Measurements from ENCODE around the gene ZDHHC23.

ZDHHC23 gene

GRCh38 chr3:113947372-113948014 is at the start of gene ZDHHC23:
Gene ZDHHC23, plus strand, starts transcription at chr3:113948013. Its CDS starts 790 bp downstream, at chr3:113948803.
- peak; percentile 75 for DNase-seq

- DNase-seq: no peak
These were observed 48.9 kb upstream of the ZDHHC23 start for GRCh38 chr3:113898892-113899291.

- no peak for DNase-seq
These were observed 41.2 kb upstream of the ZDHHC23 start for GRCh38 chr3:113906568-113907140.

GRCh38 chr3:113908133-113908532 is 39.7 kb upstream of the ZDHHC23 start:
- no peak for DNase-seq

- DNase-seq: no peak
These were observed 36.8 kb upstream of the ZDHHC23 start for GRCh38 chr3:113910966-113911365.

- peak; percentile 43 for DNase-seq
These were observed 35.1 kb upstream of the ZDHHC23 start for GRCh38 chr3:113912552-113913236.

- no peak for DNase-seq
These were observed 33.2 kb upstream of the ZDHHC23 start for GRCh38 chr3:113914646-113915045.

- DNase-seq: no peak
These were observed 20.3 kb upstream of the ZDHHC23 start for GRCh38 chr3:113927556-113927955.

GRCh38 chr3:113946831-113947230 is 982 bp upstream of the ZDHHC23 start:
- no peak for DNase-seq

GRCh38 chr3:113948015-113948917 is 453 bp downstream of the ZDHHC23 start:
- peak; percentile 46 for DNase-seq

GRCh38 chr3:113952921-113953320 is 5.1 kb downstream of the ZDHHC23 start:
- DNase-seq: no peak

GRCh38 chr3:113953677-113954076 is 5.9 kb downstream of the ZDHHC23 start:
- no peak for DNase-seq

- no peak for DNase-seq
These were observed 6.4 kb downstream of the ZDHHC23 start for GRCh38 chr3:113954091-113954685.

GRCh38 chr3:113963879-113964278 is 16.1 kb downstream of the ZDHHC23 start:
- DNase-seq: no peak

- DNase-seq: no peak
These were observed 18.4 kb downstream of the ZDHHC23 start for GRCh38 chr3:113966172-113966571.

- no peak for DNase-seq
These were observed 21.2 kb downstream of the ZDHHC23 start for GRCh38 chr3:113968986-113969385.

- no peak for DNase-seq
These were observed 30.0 kb downstream of the ZDHHC23 start for GRCh38 chr3:113977822-113978221.

- no peak for DNase-seq
These were observed 32.1 kb downstream of the ZDHHC23 start for GRCh38 chr3:113979916-113980315.

- no peak for DNase-seq
These were observed 34.0 kb downstream of the ZDHHC23 start for GRCh38 chr3:113981803-113982202.

- no peak for DNase-seq
These were observed 35.7 kb downstream of the ZDHHC23 start for GRCh38 chr3:113983544-113983943.

GRCh38 chr3:113985541-113985940 is 37.7 kb downstream of the ZDHHC23 start:
- DNase-seq: no peak

GRCh38 chr3:114005481-114005880 is 57.7 kb downstream of the ZDHHC23 start:
- DNase-seq: no peak

Data from NCI-H2171 (cell line).